SW480 (cell line): Measurements from ENCODE around the gene KSR2.
A peak's percentile ranks its signal among the peaks of the same experiment; 100 is the strongest.
"Not testable (repeated sequence)": the region's sequence is repeated elsewhere in the genome, so short reads cannot be mapped to it uniquely, and the experiment has no call there.

Source experiments
- DNase-seq: peaks from one replicate; pipeline ENCODE4 v3.0.0-alpha.2; 2016; ENCODE audit warnings: low spot score

Gene KSR2

GRCh38 chr12:117746358-117746757, 222.4 kb downstream of the KSR2 start:
- not testable (repeated sequence) for DNase-seq

DNA sequence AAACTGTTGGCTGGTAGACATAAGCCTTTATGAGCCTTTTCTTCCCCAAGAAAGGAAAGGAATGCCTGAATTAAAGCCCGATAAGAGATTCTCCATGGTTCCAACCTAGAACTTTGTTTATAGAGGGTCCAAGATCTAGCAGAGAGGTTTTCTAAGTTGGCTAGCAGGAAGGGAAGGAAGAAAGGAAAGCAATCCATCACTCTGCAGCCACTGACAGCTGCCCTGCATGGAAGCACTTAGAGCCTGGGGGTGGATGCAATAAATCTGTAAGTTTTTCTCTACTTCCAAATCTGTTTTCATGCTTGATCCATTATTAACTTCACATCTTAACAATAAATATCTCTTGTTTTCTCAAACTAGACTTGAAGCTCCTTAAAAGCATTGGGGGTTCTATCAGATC, 224.4 kb downstream of the KSR2 start:
- no peak for DNase-seq

- no peak for DNase-seq
Observed at GRCh38 chr12:117743761-117744160, 225.0 kb downstream of the KSR2 start.

DNA sequence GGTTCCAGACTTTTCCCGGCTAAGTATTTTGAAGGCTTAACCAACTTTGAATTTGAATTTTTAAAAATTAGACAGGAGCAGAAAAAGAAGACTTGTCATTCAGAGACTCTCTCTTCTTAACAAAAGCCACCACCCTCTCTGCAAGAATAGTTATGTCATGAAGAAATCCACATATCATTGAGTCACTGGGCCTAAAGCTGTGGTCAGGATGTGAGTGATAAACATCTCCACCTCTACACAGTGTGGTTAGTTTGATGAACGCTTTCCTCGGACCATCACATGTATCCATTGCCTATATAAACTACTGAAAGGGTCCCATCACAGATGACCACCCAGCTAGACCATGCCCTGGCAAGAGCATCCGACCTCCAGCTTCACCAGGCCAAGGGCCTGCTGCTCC, 226.1 kb downstream of the KSR2 start:
- no peak for DNase-seq

- DNase-seq: no peak
Observed at GRCh38 chr12:117738233-117738632, 230.6 kb downstream of the KSR2 start.

DNA sequence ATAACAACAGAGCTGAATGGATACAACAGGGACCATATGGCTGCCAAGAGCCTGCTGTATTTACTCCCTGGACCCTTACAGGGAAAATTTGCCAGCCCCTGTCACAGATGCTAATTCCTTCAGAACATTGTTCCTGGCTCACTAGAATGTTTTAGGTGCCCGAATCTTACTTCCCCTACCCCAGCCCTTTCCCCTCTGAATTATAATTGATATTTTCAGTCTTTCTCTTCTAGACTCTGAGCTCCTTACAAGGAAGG, 235.3 kb downstream of the KSR2 start:
- no peak for DNase-seq

- DNase-seq: no peak
Observed at GRCh38 chr12:117732761-117733548, 235.8 kb downstream of the KSR2 start.

GRCh38 chr12:117731131-117731530, 237.7 kb downstream of the KSR2 start:
- DNase-seq: not testable (repeated sequence)

DNA sequence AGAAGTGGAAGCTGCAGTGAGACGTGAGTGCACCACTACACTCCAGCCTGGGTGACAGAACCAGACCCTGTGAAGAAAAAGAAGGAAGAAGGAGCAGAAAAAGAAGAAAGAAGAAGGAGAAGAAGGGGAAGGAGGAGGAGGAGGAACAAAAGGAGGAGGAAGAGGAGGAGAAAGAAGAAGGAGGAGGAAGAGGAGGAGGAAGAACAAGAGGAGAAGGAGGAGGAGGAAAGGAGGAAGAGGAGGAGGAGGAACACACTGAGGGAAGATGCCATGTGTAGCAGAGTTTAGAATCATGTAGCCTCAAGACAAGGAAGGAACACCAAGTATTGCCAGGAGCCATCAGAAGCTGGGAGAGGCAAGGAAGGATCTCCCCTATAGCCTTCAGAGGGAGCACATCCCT, 241.5 kb downstream of the KSR2 start:
- DNase-seq: no peak

GRCh38 chr12:117724543-117724942, 244.2 kb downstream of the KSR2 start:
- no peak for DNase-seq

DNA sequence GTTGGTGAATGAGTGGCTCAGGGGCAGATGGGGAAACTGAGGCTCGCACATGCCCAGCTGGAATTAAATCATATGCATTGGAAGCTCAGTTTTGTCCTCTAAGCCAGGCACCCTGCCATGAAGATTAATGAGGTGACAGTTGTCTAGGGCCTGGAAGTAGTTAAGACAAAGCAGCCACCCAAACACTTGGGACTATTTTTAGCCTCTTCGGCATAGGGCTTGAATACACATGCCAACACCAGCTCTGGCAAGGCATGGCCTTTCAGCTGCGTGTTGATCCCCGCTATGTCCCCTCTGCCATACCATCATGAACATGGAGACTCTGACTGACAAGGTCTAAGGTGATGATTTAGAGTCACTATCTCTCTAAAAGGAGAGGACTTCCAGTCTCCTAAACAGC, 250.2 kb downstream of the KSR2 start:
- DNase-seq: no peak

GRCh38 chr12:117718141-117718540, 250.6 kb downstream of the KSR2 start:
- DNase-seq: no peak

DNA sequence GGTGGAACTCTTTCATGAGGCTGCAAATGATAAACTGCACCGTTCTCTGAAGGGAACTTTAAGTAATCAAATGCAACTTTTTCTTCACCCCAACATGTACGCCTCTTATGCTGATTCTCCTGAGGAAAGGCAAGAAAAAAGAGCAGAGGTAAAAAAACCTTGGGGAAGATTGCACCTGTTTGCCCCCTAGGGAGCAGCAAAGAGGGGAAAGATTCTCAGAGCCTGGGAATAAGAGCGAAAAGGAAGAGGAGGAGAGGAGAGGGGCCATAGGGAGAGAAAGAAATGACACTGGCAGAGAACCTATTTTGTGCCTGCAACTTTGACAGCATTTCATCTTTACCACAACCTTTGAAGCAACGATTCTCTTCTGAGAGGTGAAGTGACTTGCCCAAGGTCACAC, 254.6 kb downstream of the KSR2 start:
- no peak for DNase-seq

GRCh38 chr12:117710121-117710520, 258.7 kb downstream of the KSR2 start:
- no peak for DNase-seq

DNA sequence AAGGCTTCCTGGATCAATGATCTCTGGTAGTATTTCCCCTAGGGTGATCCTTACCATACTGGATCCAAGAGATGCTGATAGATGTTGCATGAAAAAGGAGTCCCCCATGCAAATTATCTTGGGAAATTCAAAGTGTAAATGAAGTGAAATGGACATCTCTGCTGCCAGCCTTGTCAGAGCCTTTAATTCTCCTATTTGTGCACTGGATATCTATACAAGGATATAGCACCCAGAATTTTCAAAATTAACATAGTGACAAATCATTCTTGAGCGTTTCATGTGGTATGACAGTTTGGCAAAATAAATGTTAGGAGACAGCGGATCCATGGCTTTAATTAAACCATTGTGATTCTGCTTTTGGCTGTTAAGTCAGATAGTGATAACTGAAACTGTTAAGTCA, 260.9 kb downstream of the KSR2 start:
- no peak for DNase-seq

GRCh38 chr12:117703584-117703983, 265.2 kb downstream of the KSR2 start:
- DNase-seq: no peak

DNA sequence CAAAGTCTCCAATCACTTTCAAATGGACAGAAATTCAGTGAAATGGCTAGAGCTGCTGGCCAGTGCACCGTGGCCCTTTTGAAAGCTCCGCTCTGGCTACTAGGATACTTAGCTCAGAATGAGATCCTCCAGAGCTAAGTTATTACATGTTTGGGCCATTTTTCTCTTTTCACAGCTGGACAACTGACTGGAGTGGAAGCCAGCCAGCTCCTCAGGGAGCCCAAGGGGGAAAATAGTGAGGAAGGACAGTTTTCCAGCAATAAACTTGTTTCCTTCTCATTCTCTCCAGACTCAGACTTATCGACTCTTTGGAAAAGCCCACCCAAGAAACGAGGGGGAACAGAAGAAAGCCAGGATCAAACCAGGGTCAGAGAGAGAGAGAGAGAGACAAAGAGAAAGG, 266.0 kb downstream of the KSR2 start:
- DNase-seq: no peak

DNA sequence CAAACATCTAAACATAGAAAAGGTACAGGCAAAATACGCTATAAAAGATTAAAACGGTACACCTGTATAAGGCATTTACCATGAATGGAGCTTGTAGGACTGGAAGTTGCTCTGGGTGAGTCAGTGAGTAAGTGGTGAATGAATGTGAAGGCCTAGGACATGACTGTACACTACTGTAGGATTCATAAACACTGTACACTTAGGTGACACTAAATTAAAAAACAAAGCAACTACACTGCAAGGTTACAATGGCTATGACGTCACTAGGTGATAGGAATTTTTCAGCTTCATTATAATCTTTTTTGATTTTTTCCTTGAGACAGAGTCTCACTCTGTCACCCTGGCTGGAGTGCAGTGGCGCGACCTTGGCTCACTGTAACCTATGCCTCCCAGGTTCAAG, 269.2 kb downstream of the KSR2 start:
- peak; percentile 7 for DNase-seq

GRCh38 chr12:117699118-117699517, 269.7 kb downstream of the KSR2 start:
- DNase-seq: no peak

- DNase-seq: no peak
Observed at GRCh38 chr12:117695956-117696355, 272.8 kb downstream of the KSR2 start.

DNA sequence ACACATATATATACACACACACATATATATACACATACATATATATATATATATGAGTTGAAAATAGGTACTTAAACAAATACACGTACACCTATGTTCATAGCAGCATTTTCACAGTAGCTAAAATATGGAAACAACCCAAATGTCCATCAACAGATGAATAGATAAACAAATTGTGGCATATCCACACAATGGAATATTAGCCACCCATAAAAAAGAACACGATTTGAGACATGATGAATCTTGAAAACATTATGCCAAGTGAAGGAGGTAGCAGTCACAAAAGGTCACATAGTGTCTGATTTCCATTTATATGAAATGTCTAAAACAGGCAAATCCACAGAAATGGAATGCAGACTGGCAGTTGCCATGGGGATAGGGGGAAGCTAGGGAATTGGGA, 276.3 kb downstream of the KSR2 start:
- no peak for DNase-seq

GRCh38 chr12:117689857-117690256, 278.9 kb downstream of the KSR2 start:
- no peak for DNase-seq

DNA sequence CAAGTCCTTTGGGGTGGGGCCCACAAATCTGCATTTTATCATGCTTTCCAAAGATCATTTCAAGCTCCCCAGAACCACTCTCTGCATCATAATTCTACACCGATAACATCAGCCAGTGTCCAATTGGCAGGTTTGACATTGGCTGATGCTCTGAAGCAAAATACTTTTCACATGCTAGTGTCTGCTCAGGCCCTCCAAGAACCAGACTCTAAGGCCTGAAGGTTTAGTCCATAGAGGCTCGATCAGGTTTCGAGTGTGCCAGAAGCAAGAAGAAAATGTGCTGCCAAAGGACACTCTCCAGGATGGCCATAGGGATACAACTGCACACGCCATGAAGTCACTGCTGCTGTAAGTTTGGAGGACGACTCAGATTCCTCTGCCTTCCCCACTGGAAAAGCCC, 280.3 kb downstream of the KSR2 start:
- no peak for DNase-seq

DNA sequence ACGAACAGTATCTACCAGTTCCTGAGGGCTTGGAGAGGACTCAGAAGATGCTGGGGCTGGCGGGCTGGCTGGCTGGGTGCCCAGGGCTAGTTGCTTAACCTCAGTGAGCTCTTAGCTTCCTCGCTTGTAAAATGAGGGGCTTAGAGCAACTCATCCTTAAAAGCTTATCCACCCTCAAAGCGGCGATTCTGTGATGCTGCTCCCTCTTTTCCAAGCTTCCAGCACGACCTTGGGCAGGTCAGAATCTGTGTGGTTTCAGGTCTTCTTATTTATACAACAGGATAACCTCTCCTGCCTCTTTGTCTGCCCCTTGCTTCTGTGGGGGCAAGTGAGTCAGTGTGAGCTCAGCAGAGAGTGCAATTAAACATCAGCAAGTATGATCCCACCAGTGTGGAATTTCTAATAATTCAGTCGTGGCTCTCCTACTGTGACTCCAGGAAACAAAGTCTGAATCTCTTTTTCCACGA, 281.8 kb downstream of the KSR2 start:
- DNase-seq: peak; percentile 66

DNA sequence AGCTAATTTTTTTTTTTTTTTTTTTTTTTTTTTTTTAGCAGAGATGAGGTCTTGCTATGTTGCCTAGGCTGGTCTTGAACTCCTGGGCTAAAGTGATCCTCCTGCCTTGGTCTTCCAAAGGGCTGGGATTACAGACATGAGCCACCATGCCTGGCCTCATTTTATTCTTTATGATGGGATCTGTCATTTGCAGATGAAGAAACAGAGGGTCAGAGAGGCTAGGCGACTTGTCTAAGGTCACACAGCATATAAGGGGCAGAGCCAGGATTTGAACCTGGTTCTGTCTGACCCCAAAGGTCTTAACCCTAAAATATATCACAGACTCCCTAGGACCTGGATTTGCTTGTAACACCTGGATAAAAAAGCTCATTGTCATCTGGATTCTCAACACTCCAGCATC, 282.6 kb downstream of the KSR2 start:
- no peak for DNase-seq
